Activated CD8-positive, alpha-beta memory T cell treated with anti-CD3 and anti-CD28 coated beads for 48 hours (primary cell): Measurements from ENCODE around the gene C18orf63.
"Not testable (repeated sequence)": the region's sequence is repeated elsewhere in the genome, so short reads cannot be mapped to it uniquely, and the experiment has no call there.

Source experiments
- DNase-seq, 3 experiments: peaks; one replicate each; pipeline ENCODE4 v3.0.0-alpha.2; 2020; ENCODE audit warnings: low read depth in 2 of 3, low spot score in 2 of 3

The C18orf63 gene

DNA sequence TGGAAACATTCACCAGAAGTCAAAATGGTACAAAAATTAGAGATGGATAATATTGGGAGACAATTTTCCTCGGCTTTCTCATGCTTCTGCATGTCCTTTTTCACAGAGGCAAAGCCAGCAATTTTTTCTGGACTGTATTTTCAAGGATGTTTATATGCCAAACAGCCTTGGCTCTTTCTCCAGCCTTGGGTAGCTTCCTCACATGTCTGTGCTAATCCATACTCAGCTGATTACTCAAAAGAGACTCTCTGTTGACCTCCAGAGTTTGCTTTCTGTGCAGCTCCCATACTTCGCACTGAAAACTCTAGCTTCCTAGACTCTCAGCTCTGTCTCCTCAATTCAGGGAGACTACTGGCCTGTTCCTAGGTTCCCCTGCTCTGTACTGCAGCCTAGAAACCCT is 10.6 kb downstream of the C18orf63 start:
- DNase-seq: no peak

DNA sequence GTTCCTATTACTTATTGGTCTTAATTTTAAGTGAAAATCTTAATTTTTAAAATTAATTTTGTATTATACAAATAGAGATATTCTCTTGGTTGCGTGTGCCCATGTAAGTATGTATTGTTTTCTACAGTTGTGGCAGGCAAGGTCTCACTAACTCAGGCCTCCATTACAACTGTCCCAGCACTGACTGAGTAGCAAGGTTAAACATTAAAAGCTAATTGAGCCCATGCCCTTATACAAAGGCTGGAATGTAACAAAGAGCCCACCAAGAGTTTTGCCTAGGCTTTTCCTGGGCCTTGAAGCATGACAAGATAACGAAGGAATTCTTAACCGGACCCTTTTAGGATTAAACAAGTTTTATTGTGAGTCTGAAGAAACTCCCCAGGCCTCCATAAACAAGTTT is 11.2 kb downstream of the C18orf63 start:
- not testable (repeated sequence) for DNase-seq

DNA sequence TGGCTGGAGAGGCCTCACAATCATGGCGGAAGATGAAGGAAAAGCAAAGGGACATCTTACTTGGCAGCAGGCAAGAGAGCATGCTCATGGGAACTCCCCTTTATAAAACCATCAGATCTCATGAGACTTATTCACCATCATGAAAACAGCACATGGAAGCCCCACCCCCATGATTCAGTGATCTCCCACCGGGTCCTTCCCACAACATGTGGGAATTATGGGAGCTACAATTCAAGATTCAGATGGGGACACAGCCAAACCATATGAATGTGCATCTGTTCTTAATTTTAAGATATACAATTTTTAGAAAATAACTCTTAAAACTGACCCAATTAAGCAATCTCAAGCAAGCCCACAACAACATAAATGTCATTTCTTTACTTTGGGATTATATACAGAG is 12.6 kb downstream of the C18orf63 start:
- DNase-seq: no peak

DNA sequence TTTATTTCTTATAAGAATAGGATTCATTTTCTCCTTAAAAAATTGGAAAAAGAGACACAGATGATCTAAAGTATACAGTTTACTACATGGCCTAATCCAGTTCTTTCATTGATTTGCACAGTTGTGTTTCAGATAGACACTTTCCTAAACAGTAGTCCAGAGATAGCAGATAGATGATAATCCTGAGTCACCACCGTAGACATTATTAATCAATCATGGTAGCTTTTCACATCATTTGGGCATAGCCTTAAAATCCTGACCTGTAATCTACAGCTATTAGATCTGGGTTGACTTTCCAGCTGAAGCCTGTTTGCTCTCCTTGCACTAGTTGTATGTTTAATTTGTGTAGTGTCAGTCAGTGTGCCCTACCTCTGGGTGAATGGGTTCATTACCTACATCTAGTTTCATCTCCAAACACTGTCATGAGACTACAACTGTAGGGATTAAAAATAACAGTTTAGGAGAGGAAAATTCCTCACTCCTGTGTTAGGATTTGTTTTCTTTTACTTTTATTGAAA is 14.1 kb downstream of the C18orf63 start:
- DNase-seq: no peak

DNA sequence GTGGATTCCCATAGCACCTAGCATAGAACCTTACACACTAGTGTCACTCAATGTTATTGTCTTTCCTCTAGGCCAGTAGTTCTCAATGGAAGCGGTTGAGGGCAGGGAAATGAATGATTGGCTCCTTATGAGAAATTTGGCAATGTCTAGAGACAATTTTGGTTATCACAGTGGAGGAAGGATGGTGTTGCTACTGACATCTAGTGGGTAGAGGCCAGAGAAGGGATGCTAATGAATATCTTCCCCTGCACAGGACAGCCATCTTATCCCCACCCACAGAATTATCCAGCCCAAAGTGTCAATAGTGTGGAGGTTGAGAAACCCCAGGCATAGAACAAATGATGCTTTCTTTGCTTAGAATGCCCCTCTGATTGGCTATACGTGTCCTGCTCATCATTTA is 15.8 kb downstream of the C18orf63 start:
- DNase-seq: no peak

DNA sequence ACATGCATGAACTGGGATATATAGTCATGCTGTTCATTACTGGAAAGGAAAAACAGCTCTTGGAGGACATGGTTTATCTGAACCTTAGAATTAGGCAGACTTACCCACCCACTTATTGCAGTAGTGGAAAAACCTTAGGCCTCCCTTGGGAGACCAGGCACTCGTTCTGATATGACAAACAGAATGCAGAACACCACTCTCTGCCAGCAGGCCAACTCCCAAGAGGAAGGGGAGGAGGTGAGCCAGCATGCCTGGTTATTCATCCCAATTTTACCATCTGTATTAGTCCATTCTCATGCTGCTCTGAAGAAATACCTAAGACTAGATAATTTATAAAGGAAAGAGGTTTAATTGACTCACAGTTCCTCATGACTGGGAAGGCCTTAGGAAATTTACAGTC is 17.5 kb downstream of the C18orf63 start:
- no peak for DNase-seq

DNA sequence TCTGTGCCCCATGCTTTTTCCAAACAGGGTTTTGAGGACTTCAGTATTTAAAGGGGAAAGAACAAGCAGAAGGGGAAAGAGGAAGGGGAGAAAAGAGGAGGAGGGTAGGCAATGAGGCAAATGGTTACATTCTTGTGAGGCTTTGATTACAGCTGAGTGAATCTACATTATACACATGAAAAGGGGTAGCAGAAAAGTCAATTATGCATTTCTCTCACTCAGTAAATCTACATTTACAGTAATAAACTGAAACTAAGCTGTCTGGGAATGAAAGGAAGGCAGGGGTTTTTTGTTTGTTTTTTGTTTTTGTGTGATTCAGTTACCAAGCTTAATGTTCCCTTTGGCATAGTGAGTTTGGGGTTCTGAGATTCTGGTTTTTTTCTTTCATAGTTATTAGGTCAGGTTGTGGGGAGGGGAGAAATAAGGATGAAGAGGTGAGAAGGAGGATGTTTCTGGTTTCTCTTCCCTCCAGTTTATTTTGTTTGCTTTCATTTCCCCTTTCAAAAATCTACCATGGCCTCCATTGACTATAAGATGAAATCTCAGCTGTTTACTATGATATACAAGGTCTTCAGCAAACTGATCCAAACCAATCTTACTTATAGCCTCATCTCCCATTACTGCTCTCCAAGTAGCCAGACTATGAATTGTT is 18.7 kb downstream of the C18orf63 start:
- DNase-seq: no peak

DNA sequence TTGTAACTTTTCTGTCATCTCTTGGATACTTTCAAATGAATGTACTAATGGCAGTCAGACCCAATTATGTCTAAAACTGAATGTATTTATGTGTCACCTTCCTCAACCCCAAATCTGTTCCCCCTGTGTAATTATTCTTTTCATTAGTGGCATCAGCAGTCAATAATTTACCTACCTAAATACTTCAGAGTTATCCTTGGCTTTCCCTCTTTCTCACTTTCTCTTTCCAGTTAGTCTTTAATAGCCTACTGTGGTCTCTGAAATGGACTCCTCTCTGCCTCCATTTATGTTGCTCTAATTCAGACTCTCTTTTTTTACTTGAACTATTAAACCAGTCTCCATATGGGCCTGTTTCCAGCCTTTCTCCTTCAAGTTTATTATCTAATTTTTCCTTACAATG is 21.0 kb downstream of the C18orf63 start:
- DNase-seq: no peak

DNA sequence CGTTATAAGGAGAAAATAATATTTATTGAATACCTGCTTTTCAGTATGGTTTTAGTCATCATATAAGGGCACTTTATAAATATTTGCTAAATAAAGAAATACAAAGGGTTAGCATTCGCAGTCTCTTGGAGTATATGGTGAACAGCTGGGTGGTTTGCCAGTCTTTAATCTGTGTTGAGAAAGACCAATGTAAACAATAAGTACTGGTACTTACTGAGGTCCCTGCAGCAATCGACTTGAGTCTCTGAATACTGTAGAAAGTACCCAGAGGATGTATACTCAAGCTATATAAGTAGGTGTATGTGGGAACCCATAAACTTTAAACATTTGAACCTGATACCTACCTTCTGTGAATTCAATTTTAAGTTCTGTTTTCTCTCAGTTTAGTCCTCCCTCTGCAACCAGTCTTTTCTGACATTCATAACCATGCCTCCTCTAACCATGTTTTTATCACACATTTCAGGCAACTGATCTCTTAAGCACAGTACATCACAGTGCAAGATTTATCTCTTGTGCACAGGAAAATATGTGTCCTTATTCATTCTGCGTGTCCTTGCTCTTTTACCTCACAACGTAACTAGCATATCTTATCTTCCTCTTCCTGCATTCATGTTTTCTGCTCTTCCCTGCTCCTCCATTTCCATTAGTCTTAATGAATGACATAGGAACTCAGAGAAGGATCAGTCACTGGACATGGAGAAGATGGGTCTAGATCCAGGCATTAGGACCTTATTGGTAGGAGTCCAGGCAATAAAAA is 21.7 kb downstream of the C18orf63 start:
- no peak for DNase-seq

DNA sequence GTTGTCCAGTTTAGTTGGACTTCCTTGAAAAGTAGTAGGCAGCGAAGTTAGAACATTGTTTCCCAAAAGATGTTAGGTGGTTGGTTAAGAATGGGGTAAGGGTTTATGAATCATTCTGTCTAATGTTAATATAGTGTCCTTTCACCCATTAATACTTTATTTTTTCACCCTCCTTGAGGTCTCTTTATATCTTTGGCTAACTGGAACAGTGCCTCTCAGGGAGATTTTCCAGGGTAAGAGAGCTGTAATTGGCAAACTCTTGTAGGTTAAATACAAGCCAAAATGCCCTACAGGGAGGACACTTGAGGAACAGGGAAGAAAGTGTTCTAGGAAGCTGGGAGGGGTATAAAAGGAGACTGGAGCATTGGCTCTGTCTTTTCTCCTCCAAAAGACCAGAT is 22.3 kb downstream of the C18orf63 start:
- DNase-seq: no peak

DNA sequence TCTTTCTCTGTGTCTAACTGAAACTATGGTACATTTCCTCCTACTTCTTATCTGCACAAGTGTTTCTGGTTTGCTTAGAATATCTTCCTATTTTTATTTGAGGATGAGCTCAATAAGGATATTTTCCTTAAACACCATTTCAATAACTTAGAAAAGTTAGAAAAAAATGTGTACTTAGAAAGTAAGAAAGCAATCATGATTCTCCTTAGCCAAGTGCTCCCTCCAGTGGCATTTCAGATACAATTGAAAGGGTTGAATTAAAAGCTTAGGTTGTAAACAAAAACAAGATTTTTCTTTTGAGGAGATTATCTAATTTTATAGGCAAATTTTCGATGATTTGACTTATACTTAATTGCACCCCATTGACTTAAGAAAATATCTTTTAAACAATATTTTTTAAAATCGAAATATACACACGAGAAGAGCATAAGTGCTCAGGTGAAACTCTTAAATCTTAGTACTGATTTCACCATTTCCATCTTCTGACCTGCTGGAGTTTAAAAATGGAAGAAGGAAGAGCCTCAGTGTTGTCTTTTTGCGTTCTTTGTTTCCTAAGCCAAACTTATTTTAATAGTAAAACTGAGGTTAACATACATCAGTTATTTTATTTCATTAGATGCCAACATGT is 26.9 kb downstream of the C18orf63 start:
- no peak for DNase-seq

DNA sequence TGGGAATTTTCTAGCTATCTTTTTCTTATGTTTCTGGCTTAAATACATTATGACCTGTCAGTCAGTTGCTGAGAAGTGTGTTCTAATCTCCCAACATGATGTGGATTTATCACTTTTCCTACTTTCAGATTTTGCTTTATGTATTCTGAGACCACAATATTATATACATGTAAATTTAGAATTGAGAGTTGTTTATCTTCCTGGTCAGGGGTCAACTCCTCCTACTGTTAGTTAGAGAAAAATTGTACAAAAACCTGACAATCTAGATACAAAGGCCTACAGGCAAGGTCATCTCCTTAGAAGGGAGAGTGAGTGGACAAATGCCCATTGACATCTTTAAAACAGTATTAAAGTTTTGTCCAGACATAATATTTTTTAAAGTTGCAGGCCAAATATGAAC is 30.6 kb downstream of the C18orf63 start:
- no peak for DNase-seq

DNA sequence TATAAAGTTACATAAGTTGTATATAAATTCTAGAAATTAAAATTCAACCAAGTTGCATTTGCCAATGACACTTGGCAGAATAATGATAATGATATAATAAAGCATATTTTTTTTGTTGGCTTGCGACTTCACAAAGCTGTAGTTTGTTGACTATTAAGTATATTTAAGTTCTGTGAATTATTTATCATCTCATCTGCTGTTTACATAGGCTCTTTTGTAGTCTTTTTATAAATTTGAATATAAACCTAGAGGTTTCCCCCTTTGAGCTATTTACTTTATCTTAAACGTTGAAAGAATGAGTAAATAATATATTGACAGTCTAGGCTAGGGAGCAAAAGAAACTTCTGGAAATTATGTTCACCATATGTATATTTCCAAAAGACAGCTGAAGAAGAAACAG is 32.9 kb downstream of the C18orf63 start:
- DNase-seq: no peak

DNA sequence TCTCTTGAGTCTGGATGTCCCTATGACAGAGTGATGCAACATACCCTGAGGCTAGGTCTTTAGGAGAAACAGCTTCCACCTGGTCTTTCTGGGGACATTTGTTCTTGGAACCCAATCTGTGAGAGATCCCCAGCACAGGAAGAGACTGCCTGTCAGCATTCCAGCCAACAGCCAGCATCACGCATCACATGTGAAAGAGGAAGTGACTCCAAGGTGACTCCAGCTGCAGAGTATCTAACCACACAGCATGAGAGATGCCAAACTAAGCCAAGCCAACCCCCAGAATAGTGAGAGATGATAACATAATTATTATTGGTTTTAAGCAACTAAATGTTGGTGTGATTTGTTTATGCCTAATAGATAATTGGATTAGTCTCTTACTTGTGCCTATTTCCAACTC is 35.7 kb downstream of the C18orf63 start:
- no peak for DNase-seq

DNA sequence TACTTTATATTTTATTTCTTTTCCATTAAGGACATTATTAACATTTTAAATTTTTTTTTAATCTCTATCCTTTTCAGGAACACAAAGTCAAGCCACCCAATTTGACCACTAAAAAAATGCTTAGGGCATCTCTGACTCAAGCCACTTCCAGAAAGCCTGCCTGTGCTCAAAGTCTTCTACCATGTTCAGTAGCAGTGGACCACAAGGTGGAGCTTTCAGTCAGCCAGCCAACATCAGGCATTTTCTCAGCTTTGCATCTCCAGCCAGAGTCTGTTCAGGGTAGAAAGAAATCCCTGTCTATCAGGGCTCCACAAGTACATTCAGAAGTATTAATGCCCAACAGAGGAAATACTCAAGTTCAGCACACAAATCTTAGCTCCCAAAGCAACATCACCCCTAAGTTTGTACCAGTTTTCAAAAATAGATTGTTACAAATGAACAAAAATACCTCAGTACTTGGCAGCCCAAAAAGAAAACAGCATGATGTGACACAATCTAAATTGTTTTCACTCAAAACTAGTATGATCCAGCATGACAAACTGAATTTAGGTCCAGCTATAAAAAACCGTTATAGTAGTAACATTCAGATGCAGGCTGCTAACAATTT is 37.6 kb downstream of the C18orf63 start:
- DNase-seq: no peak

DNA sequence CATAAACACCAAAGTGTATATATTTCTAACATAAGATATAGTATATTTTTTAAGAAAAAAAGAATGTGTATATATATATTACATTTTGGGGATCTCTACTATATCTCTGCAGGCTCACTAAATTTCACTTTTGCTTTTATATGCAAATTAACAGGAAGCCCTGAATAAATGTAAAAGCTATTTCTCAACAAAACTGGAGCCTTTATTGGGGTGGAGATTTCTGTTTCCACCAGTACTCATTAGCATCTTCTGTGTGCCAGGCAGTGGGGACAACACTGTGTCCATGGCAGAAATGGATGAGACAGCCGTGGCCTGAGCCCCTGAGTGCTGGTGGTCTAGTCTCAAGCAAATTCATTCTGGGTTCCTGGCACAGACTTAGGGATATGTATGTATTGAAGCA is 41.3 kb downstream of the C18orf63 start:
- DNase-seq: no peak

DNA sequence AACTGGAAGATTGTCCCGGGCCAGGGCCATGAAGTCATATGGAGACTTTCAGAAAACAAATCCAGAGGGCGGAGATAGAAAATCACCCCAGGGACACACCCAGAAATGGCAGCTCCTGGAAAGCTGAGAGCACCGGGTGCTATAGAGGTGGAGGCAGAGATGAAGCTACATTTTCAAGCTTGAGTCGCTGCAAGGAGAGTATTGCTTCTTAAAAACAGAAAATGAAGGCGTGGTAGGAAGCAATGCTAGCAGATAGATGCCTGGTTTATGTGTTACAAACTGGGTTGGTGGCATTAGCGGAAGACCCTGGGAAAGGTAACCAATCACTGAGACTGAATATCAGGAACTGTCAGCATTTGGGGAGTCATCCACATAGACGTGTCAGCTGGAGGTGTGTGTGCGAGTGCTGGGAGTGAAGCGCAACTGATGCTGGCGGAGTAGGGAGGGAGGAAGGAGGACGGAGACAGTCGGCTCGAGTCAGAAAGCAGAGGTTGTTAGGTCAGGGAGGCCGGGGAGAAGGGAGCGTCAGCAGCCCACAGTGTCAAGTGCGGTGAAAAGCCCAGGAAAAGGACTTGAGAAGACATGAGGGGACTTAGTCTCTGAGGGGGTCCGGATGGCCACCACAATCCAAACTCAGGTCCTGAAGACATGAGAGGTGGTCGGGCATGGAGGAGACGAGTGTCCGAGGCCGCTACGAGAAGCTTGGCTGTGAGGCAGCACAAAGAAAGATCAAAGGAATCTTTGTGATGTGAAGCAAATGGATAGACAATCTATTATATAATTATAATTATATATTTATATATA is 45.4 kb downstream of the C18orf63 start:
- DNase-seq: no peak

DNA sequence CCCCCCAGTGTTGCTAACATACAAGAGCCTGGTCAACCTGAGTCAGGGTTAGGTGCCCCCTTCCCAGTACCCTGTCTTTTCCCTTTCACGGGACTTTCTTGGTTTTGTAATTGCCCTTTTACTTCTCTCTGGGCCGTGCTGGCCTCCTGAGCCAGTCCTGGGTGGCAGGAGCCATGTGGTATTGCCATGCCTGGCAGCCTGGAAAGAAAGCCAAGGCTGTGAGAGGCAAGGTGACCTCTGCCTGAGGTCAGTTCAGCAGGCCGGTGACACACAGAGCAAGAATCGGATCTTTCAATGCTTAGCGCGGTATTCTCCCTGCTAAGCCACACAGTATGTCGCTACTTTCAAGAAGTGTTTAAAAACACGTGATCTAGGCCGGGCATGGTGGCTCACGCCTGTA is 52.3 kb downstream of the C18orf63 start:
- DNase-seq: no peak

DNA sequence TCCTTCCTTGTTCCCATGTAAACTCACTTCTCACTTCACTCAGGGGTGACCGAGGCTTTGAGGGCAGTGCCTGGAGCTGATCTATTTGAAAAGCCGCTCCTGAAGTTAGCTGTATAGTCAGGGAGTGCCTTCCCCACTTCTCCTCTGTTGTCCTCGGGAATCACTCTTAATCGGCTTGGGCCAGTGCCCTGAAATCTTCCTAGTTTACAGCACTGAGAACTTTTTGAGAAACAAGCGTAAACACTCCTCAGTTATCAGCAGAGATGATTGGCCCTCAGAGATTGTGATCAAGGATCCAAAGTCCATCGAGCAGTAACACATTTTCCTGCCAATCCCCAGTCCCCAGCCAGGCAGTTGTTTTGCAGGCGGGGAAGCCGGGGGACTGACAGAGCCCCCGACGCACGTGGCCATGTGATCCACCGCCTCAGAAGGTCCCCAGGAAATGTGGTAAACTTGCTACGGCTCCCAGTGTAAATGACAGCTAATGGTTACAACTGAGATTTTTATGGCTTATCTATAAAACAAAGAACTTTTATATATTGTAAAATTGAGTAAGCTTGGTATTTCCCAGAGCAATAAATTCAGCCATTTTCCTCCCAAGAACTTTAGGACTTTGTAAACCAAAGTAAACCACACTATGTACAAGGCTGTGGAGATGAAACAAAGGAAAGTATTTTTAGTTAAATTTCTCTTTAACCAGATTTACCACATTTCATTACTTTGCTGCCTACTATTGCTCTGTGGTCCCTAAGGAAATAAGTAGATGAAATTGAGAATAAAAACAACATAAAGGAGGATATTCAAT is 53.5 kb downstream of the C18orf63 start:
- no peak for DNase-seq

DNA sequence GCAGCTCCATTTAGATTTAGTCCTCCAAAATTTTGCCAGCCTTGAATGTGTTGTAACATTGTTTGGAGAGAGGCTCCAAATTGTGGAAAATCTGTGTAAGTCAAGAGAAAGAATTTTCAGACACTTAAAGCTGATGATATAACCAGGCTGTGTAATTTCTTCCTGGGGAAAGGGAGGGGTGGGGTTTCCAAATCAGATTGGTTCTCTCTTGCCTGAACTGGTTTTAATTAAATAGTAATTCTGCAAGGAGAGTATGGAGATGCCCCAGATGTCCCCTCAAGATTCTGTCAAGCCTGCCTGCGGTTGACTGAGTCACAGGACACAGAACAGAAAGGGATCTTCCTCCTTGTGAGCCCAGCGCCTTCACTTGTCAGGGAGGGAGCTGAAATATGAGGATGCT is 54.5 kb downstream of the C18orf63 start:
- no peak for DNase-seq
